Astrocyte (in vitro differentiated cells and primary cell): ENCODE results near the gene CEP290.

Source experiments
- CTCF ChIP-seq: IDR thresholded peaks from 2 replicates; pipeline ENCODE4 v1.5.1; 2011; ENCODE audit warnings: low read depth, mild to moderate bottlenecking, inconsistent platforms, low read length, moderate library complexity; ENCODE audit not compliant: insufficient read depth
- EZH2 ChIP-seq: IDR thresholded peaks from 2 replicates; pipeline ENCODE4 v1.6.1; 2012; ENCODE audit warnings: mild to moderate bottlenecking, low read length, inconsistent platforms; ENCODE audit not compliant: insufficient read depth

DNA sequence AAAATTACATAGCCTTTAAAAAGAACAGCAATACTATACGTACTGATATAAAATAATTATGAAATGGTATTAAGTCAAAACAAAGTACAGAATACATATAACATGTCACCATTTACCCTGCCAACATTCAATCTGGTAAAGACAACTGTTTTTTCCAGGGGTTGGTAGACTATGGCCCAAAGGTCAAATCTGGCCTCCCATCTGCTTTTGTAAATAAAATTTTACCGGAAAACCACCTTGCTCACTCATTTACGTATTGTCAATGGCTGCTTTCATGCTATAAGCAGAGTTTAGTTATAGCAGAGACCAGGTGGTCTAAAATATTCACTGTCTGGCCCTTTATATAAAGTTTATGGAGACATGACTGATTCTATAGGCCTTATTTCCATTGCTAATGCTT lies 14.0 kb downstream of the CEP290 start:
- TF ChIP-seq CTCF (no peak), EZH2 (no peak)
